Retinal pigment epithelial cell (primary cell): ENCODE results near the gene KCNA5.

Experiments used
- DNase-seq: peaks from one replicate; pipeline ENCODE4 v3.0.0-alpha.2; 2010; ENCODE audit warnings: low read depth
- H3K4me3 ChIP-seq: 2 replicates; pipeline ENCODE4 v1.5.1; 2011; ENCODE audit warnings: mild to moderate bottlenecking, low read length, control low read depth, moderate library complexity
- CTCF ChIP-seq: conservative IDR thresholded peaks from 2 replicates; pipeline ENCODE4 v1.5.1; 2011; ENCODE audit warnings: low read depth, low read length, control low read depth, inconsistent platforms

KCNA5 gene

DNA sequence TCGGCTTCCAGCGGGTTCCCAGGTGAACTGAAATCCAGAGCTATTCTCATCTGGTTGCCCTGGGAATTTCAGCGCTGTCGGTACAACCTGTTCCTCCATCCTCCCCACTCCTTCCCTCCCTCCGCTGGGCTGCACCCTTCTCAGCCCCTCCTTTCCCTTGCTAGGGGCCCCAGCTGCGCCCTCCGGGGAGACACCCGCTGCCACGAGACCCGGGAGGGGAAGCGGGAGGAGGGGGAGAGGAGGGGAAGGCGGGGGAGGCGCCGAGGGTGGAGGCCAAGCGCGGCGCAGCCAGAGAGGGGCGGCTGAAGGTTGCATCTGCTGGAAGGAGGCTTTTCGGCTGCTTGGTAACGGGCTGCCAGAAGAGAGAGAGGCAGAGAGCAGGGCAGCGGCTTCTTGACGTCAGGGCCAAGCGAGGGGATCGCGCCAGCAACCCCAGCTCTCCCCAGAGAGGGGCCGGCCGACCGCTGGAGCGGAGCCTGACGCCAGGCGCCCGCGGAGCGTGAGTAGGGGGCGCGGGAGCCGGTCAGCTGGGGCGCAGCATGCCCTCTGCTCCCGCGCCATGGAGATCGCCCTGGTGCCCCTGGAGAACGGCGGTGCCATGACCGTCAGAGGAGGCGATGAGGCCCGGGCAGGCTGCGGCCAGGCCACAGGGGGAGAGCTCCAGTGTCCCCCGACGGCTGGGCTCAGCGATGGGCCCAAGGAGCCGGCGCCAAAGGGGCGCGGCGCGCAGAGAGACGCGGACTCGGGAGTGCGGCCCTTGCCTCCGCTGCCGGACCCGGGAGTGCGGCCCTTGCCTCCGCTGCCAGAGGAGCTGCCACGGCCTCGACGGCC lies at the start of gene KCNA5:
KCNA5 (plus strand) TSS at position 291 of the 831 bp plus-strand sequence; CDS start at position 560, 269 bp downstream.
- no peak for TF ChIP-seq CTCF
- no peak for DNase-seq
- no peak within 1 kb of the TSS for H3K4me3 ChIP-seq

- no peak for DNase-seq
- TF ChIP-seq CTCF: no peak
- H3K4me3 ChIP-seq: no peak overlapping the region
Measured at GRCh38 chr12:4994622-4995021, 49.1 kb upstream of the KCNA5 start.

DNA sequence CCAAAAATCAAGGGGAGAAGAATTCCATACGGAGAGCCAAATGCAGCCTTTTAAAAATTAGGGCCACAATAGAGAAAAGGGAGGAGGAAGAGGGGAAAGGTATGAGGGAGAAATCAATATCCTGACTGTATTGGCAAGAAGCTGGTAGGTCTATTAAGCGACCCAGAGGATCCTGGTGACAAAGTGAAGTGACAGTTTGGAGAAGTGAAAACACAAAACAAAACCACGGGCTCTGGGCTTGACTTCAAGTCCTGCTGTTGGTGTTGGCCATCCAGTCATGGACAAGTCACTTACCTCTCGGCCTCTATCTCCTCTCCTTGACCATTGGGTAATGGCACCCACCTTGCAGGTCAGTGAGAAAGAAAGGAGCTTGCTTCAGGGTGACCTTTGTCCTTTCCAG lies 47.0 kb upstream of the KCNA5 start:
- no peak overlapping the region for H3K4me3 ChIP-seq
- no peak for DNase-seq
- TF ChIP-seq CTCF: no peak

- no peak for TF ChIP-seq CTCF
- H3K4me3 ChIP-seq: no peak overlapping the region
- DNase-seq: peak; percentile 83
Measured at GRCh38 chr12:4997939-4998338, 45.7 kb upstream of the KCNA5 start.

GRCh38 chr12:5000204-5000603 lies 43.5 kb upstream of the KCNA5 start:
- no peak for DNase-seq
- TF ChIP-seq CTCF: no peak
- no peak overlapping the region for H3K4me3 ChIP-seq

DNA sequence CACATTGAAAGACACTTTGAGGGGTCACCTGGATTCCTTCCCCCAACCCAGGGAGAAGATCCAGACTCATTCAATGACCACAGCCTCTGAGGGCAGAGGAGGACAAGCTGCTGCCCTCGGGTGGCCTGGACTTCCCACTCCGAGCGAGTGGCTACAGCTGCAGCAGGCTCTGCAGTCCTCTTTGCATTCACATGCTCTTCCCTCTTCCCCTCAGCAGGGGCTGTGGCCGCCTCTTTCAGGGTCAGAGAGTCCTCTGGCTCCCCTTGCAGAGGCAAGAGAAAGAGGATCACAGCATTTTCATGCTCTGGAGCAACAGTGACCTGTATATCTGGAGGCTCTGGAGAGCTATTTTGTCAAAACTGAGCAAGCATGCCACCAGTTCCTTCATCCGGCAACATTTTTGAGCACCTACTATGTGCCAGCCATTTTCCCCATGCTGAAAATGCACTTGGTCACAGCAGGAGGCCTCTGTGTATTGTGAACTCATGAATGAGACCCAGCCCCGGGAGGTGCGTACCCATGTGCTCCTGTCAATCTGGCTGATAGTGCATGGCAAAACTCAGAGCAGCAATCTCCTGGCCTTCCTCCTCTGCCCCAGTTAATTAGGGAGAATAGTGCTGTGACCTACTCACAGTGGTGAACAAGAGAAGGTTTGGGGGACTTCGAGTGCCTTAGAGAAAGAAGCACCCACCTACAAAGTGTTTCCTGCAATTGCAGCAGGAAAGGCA lies 42.9 kb upstream of the KCNA5 start:
- no peak for DNase-seq
- no peak overlapping the region for H3K4me3 ChIP-seq
- no peak for TF ChIP-seq CTCF
